ENCODE data around the gene CBLN1.

CBLN1 gene

DNA sequence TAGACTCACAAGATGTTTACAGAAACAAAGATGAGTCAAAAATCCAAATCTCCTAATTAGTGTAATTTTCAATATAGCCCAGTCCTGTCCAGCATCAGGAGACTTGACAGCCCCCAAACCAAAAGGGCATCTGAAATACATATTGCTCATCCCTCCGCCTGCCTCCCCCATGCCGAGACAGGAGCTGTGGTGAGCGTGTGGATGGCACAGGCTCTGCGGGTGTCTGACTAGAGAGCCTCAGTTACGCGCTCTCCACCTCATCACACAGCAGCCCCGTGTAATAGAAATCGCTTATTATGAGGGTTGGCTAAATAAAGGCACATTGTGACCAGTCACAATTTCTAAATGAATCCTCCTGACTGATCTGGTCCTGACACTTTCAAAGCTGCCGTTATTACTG, 43.1 kb upstream of the CBLN1 start:
- WGBS (ENCODE audit: extremely low coverage, insufficient coverage, insufficient read length), result no CpG with 5 or more reads among the region's 9 CpGs
- no peak overlapping the region for H3K9ac ChIP-seq (ENCODE audit: low read length)
- H3K27me3 ChIP-seq (ENCODE audit: insufficient read depth, low read length), result no peaks in the 10 kb centered on the region

DNA sequence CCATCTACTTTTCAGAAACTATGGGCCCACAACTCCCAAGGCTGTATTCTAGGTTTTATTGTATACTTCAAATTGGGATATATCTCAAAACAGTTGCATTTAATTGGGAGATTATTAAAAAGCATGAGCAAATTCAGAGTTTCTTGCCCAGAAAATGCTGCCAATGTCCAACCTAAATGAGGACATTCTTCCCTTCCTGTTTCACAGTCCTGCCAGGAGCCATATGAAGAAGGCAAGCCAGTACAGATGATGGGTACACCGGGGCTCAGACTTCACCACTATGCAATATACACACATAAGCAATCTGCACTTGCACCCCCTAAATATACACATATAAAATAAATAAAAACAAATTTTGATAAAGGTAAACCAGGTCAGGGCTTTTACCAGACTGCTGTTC, 34.0 kb upstream of the CBLN1 start:
- no peak overlapping the region for H4K91ac ChIP-seq (ENCODE audit: low read depth, low read length)
- no peak overlapping the region for H2BK5ac ChIP-seq (ENCODE audit: low read depth, low read length, poor library complexity)
- H2BK12ac ChIP-seq (ENCODE audit: low read length), result no peak overlapping the region
- H3K4ac ChIP-seq (ENCODE audit: low read depth, low read length), result no peak overlapping the region
- H3K18ac ChIP-seq (ENCODE audit: low read length), result no peak overlapping the region
- no peak overlapping the region for H2AK5ac ChIP-seq (ENCODE audit: low read length)
- H3K9ac ChIP-seq (ENCODE audit: low read length), result no peak overlapping the region
- H4K8ac ChIP-seq (ENCODE audit: low read depth, low read length), result no peak overlapping the region
- H3K4me2 ChIP-seq (ENCODE audit: low read length), result no peak overlapping the region
- H4K12ac ChIP-seq (ENCODE audit: low read depth, low read length), result no peak overlapping the region
- H2BK120ac ChIP-seq (ENCODE audit: insufficient read depth, low read length, poor library complexity), result no peak overlapping the region
- no peak for DNase-seq
- no peak overlapping the region for H3K4me3 ChIP-seq (ENCODE audit: low read depth, low read length)
- no peaks in the 10 kb centered on the region for H3K9me3 ChIP-seq (ENCODE audit: insufficient read depth, low read depth, low read length)
- no peaks in the 10 kb centered on the region for H3K4me1 ChIP-seq (ENCODE audit: control insufficient read depth in 1 of 2, insufficient read depth in 2 of 2, low read length in 2 of 2)
- no peaks in the 10 kb centered on the region for H3K36me3 ChIP-seq (ENCODE audit: control insufficient read depth in 1 of 2, insufficient read depth in 2 of 2, low read length in 2 of 2)
- no peak overlapping the region for H3K27ac ChIP-seq (ENCODE audit: low read depth, low read length)
- no CpG with 5 or more reads among the region's 1 CpG for WGBS (ENCODE audit: extremely low coverage, insufficient coverage, insufficient read length)
- no peak overlapping the region for H3K23ac ChIP-seq (ENCODE audit: low read length)
- H3K79me1 ChIP-seq (ENCODE audit: low read length), result no peaks in the 10 kb centered on the region
- H3K27me3 ChIP-seq (ENCODE audit: insufficient read depth, low read length), result no peaks in the 10 kb centered on the region
- H3K79me2 ChIP-seq (ENCODE audit: control insufficient read depth, insufficient read depth, low read length, poor library complexity), result no peaks in the 10 kb centered on the region
- H3K14ac ChIP-seq (ENCODE audit: low read length), result no peak overlapping the region
- no peak overlapping the region for H2AFZ ChIP-seq (ENCODE audit: insufficient read depth, low read length, poor library complexity)

More for the DNA sequence above, 43.1 kb upstream of the CBLN1 start:
- H2BK120ac ChIP-seq (ENCODE audit: insufficient read depth, low read length, poor library complexity), result no peak overlapping the region
- no peak overlapping the region for H3K18ac ChIP-seq (ENCODE audit: low read length)
- H2AFZ ChIP-seq (ENCODE audit: insufficient read depth, low read length, poor library complexity), result no peak overlapping the region
- no peak overlapping the region for H4K12ac ChIP-seq (ENCODE audit: low read depth, low read length)
- no peak overlapping the region for H3K23ac ChIP-seq (ENCODE audit: low read length)
- no peak overlapping the region for H2AK5ac ChIP-seq (ENCODE audit: low read length)
- no peaks in the 10 kb centered on the region for H3K4me1 ChIP-seq (ENCODE audit: control insufficient read depth in 1 of 2, insufficient read depth in 2 of 2, low read length in 2 of 2)
- H3K14ac ChIP-seq (ENCODE audit: low read length), result no peak overlapping the region
- no peaks in the 10 kb centered on the region for H3K36me3 ChIP-seq (ENCODE audit: control insufficient read depth in 1 of 2, insufficient read depth in 2 of 2, low read length in 2 of 2)
- no peak overlapping the region for H3K4me3 ChIP-seq (ENCODE audit: low read depth, low read length)
- no peaks in the 10 kb centered on the region for H3K9me3 ChIP-seq (ENCODE audit: insufficient read depth, low read depth, low read length)
- H3K4ac ChIP-seq (ENCODE audit: low read depth, low read length), result no peak overlapping the region
- H4K8ac ChIP-seq (ENCODE audit: low read depth, low read length), result no peak overlapping the region
- DNase-seq, result no peak
- H4K91ac ChIP-seq (ENCODE audit: low read depth, low read length), result no peak overlapping the region
- H3K79me1 ChIP-seq (ENCODE audit: low read length), result no peaks in the 10 kb centered on the region
- H3K27ac ChIP-seq (ENCODE audit: low read depth, low read length), result no peak overlapping the region
- H3K79me2 ChIP-seq (ENCODE audit: control insufficient read depth, insufficient read depth, low read length, poor library complexity), result no peaks in the 10 kb centered on the region
- no peak overlapping the region for H3K4me2 ChIP-seq (ENCODE audit: low read length)
- H2BK5ac ChIP-seq (ENCODE audit: low read depth, low read length, poor library complexity), result no peak overlapping the region
- no peak overlapping the region for H2BK12ac ChIP-seq (ENCODE audit: low read length)

- no peak overlapping the region for H2BK12ac ChIP-seq (ENCODE audit: low read length)
- no peak overlapping the region for H3K4ac ChIP-seq (ENCODE audit: low read depth, low read length)
- H3K79me1 ChIP-seq (ENCODE audit: low read length), result no peaks in the 10 kb centered on the region
- no peak overlapping the region for H4K12ac ChIP-seq (ENCODE audit: low read depth, low read length)
- H4K91ac ChIP-seq (ENCODE audit: low read depth, low read length), result no peak overlapping the region
- no peaks in the 10 kb centered on the region for H3K4me1 ChIP-seq (ENCODE audit: control insufficient read depth in 1 of 2, insufficient read depth in 2 of 2, low read length in 2 of 2)
- WGBS (ENCODE audit: extremely low coverage, insufficient coverage, insufficient read length), result no CpG with 5 or more reads among the region's 10 CpGs
- H3K4me3 ChIP-seq (ENCODE audit: low read depth, low read length), result no peak overlapping the region
- no peak overlapping the region for H3K23ac ChIP-seq (ENCODE audit: low read length)
- no peak overlapping the region for H2AFZ ChIP-seq (ENCODE audit: insufficient read depth, low read length, poor library complexity)
- DNase-seq, result no peak
- no peak overlapping the region for H3K27ac ChIP-seq (ENCODE audit: low read depth, low read length)
- H3K4me2 ChIP-seq (ENCODE audit: low read length), result no peak overlapping the region
- no peak overlapping the region for H2BK120ac ChIP-seq (ENCODE audit: insufficient read depth, low read length, poor library complexity)
- no peaks in the 10 kb centered on the region for H3K79me2 ChIP-seq (ENCODE audit: control insufficient read depth, insufficient read depth, low read length, poor library complexity)
- H4K8ac ChIP-seq (ENCODE audit: low read depth, low read length), result no peak overlapping the region
- no peak overlapping the region for H3K9ac ChIP-seq (ENCODE audit: low read length)
- H3K27me3 ChIP-seq (ENCODE audit: insufficient read depth, low read length), result no peaks in the 10 kb centered on the region
- H2AK5ac ChIP-seq (ENCODE audit: low read length), result no peak overlapping the region
- H3K36me3 ChIP-seq (ENCODE audit: control insufficient read depth in 1 of 2, insufficient read depth in 2 of 2, low read length in 2 of 2), result no peaks in the 10 kb centered on the region
- H2BK5ac ChIP-seq (ENCODE audit: low read depth, low read length, poor library complexity), result no peak overlapping the region
- no peak overlapping the region for H3K14ac ChIP-seq (ENCODE audit: low read length)
- H3K18ac ChIP-seq (ENCODE audit: low read length), result no peak overlapping the region
- no peaks in the 10 kb centered on the region for H3K9me3 ChIP-seq (ENCODE audit: insufficient read depth, low read depth, low read length)
Measured at GRCh38 chr16:49312389-49312985, 30.8 kb upstream of the CBLN1 start.

DNA sequence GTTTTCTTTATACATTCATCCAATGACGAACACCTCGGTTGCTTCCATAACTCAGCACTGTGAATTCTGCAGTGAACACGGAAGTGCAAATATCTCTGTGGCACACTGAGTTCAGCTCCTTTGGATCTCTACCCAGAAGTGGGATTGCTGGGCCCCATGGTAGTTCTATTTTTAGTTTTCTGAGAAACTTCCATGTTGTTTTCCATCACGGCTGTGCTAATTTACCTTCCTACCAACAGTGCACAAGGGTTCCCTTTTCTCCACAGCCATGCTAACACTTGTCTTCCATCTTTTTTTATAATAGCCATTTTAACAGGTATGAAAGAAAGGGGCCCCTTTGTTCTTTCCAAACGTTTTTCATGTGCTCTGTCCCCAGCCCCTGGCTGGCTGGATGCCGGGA, 30.2 kb upstream of the CBLN1 start:
- Histone ChIP-seq H3K23ac (ENCODE audit: low read length) (no peak overlapping the region), H2AK5ac (ENCODE audit: low read length) (no peak overlapping the region), H3K27me3 (ENCODE audit: insufficient read depth, low read length) (no peaks in the 10 kb centered on the region), H3K79me1 (ENCODE audit: low read length) (no peaks in the 10 kb centered on the region), H3K9ac (ENCODE audit: low read length) (no peak overlapping the region), H2BK5ac (ENCODE audit: low read depth, low read length, poor library complexity) (no peak overlapping the region), H3K4me3 (ENCODE audit: low read depth, low read length) (no peak overlapping the region), H3K18ac (ENCODE audit: low read length) (no peak overlapping the region), H3K36me3 (ENCODE audit: control insufficient read depth in 1 of 2, insufficient read depth in 2 of 2, low read length in 2 of 2) (no peaks in the 10 kb centered on the region), H3K79me2 (ENCODE audit: control insufficient read depth, insufficient read depth, low read length, poor library complexity) (no peaks in the 10 kb centered on the region), H4K91ac (ENCODE audit: low read depth, low read length) (no peak overlapping the region), H2AFZ (ENCODE audit: insufficient read depth, low read length, poor library complexity) (no peak overlapping the region), H3K4me2 (ENCODE audit: low read length) (no peak overlapping the region), H2BK120ac (ENCODE audit: insufficient read depth, low read length, poor library complexity) (no peak overlapping the region), H4K12ac (ENCODE audit: low read depth, low read length) (no peak overlapping the region), H3K14ac (ENCODE audit: low read length) (no peak overlapping the region), H3K4ac (ENCODE audit: low read depth, low read length) (no peak overlapping the region), H3K9me3 (ENCODE audit: insufficient read depth, low read depth, low read length) (no peaks in the 10 kb centered on the region), H4K8ac (ENCODE audit: low read depth, low read length) (no peak overlapping the region), H3K27ac (ENCODE audit: low read depth, low read length) (no peak overlapping the region), H2BK12ac (ENCODE audit: low read length) (no peak overlapping the region), H3K4me1 (ENCODE audit: control insufficient read depth in 1 of 2, insufficient read depth in 2 of 2, low read length in 2 of 2) (no peaks in the 10 kb centered on the region)
- DNase-seq, result no peak
- WGBS (ENCODE audit: extremely low coverage, insufficient coverage, insufficient read length), result no CpG with 5 or more reads among the region's 6 CpGs
